Ectodermal cell (in vitro differentiated cells): Measurements from ENCODE around the gene MRPL28.
A peak's percentile ranks its signal among the peaks of the same experiment; 100 is the strongest.

Experiments used
- H3K27ac ChIP-seq: 2 replicates; pipeline ENCODE4 v1.7.0; 2013; ENCODE audit warnings: mild to moderate bottlenecking, low read depth, low read length; ENCODE audit not compliant: insufficient read depth, poor library complexity, severe bottlenecking
- H3K27me3 ChIP-seq: 2 replicates; pipeline ENCODE4 v1.7.0; 2013; ENCODE audit warnings: mild to moderate bottlenecking, low read length; ENCODE audit not compliant: insufficient read depth, control insufficient read depth, poor library complexity, severe bottlenecking
- H3K36me3 ChIP-seq: one replicate; pipeline ENCODE4 v1.7.0; 2013; ENCODE audit warnings: low read length; ENCODE audit not compliant: control insufficient read depth, insufficient read depth
- H3K4me1 ChIP-seq: one replicate; pipeline ENCODE4 v1.7.0; 2013; ENCODE audit warnings: low read length; ENCODE audit not compliant: control insufficient read depth, insufficient read depth
- H3K4me3 ChIP-seq: 2 replicates; pipeline ENCODE4 v1.7.0; 2013; ENCODE audit warnings: low read depth, low read length, control low read depth; ENCODE audit not compliant: insufficient read depth
- H3K9me3 ChIP-seq: 2 replicates; pipeline ENCODE4 v1.7.0; 2013; ENCODE audit warnings: mild to moderate bottlenecking, low read length, moderate library complexity; ENCODE audit not compliant: control insufficient read depth
- WGBS, 2 experiments: methylation state at CpG; one replicate each; pipeline ENCODE4 v1.1.7; 2013; ENCODE audit warnings: missing lambda C conversion rate in 2 of 2; 5-methylcytosine and 5-hydroxymethylcytosine counted together

The MRPL28 gene

DNA sequence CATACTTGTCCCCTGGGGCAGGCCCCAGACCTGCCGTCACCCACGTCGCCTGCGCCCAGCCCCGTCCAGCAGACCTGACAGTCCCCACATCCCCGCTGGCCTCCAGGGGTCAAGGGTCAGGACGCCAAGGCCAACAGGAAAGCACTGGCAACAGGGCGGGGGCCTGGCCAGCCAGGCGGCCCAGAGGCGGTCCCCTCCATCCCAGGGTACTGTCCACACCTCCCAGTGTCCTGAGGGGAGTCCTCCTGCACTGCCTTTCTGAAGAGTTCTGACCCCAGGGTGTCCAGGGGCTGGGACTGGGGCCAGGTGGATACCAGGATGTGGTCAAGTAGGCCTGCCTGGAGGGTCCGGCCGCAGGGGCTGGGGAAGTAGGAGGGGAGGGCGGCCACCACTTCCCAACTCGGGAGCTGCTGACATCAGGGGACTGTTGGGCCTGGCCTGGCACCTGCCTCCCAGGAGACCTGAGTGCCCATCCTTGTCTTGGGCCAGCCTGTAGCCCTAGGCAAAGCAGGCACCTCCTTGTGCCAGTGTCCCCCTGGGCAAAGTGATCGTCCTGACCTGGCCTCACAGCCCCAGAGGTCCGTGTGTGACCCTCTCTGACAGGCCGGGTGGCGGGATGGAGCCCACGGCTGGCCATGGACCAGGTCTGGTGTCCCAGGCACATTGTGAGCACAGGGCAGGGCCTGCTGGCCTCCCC lies 11.1 kb downstream of the MRPL28 start:
- no peak overlapping the region for H3K4me3 ChIP-seq
- H3K36me3 ChIP-seq: no peaks in the 10 kb centered on the region
- H3K27ac ChIP-seq: no peak overlapping the region
- H3K9me3 ChIP-seq: no peaks in the 10 kb centered on the region
- no peaks in the 10 kb centered on the region for H3K4me1 ChIP-seq
- no peaks in the 10 kb centered on the region for H3K27me3 ChIP-seq
- 91% methylated on average over 19 of the region's 19 CpGs for WGBS, 2 experiments

- no peaks in the 10 kb centered on the region for H3K27me3 ChIP-seq
- no peak overlapping the region for H3K27ac ChIP-seq
- H3K9me3 ChIP-seq: no peaks in the 10 kb centered on the region
- H3K36me3 ChIP-seq: no peaks in the 10 kb centered on the region
- H3K4me3 ChIP-seq: no peak overlapping the region
- WGBS, 2 experiments: 81 to 85% methylated on average over 12 of the region's 12 CpGs
- H3K4me1 ChIP-seq: no peaks in the 10 kb centered on the region
Observed at GRCh38 chr16:356741-357140, 13.6 kb downstream of the MRPL28 start.

DNA sequence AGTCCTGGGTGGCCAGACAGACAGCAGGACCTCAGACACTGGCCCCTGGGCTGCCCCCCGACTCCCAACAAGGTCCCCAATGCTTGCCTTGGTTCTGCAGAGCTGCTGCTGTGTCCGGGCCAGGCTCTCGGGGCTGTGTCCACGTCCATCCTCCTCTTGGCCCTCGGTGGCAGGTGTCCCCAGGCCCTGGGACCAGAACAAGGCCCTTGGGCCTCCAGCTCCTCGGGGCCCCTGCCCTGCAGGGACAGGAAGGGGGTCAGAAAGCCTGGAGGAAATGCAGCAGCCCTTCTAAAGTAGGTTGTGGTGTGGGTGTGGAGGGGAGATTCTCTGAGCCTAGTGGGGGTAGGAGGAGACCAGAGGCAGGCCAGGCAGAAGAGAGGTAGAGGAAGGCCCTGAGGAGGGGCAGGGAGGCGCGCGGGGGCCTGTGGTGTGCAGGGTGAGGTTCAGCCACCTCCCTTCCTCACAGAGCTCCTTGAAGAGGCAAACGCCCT lies 15.3 kb downstream of the MRPL28 start:
- whole genome bisulfite sequencing, 2 experiments: 93 to 95% methylated on average over 10 of the region's 10 CpGs
- Histone ChIP-seq H3K4me1 (no peaks in the 10 kb centered on the region), H3K36me3 (no peaks in the 10 kb centered on the region), H3K9me3 (no peaks in the 10 kb centered on the region), H3K4me3 (no peak overlapping the region), H3K27ac (no peak overlapping the region), H3K27me3 (no peaks in the 10 kb centered on the region)

DNA sequence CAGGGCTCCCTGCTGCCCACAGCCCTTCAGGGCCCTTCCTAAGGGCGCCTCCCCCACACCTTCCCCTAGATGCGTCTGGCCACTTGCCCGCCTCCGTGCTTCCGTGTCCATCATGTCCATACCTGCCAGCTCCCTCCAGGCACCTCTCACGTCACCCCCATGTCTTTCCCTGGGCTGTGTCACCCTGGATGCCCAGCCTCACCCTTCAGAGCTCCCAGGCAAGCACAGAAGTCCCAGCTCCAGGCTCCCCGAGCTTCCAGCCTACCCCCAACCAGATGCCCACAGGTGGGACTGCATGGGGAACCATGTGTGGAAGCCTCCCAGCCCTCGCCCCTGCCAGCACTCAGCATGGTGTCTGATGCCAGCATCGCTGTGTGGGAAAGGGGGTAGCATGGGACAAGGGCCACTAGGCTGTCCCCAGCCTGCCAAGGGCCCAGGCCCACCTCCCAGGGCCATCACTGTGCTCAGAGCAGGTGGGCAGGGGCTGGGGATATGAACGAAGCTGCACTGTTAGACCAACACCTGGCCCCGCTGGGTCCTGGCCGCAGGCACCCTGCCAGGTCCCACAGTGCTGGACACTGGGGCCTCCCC lies 16.0 kb downstream of the MRPL28 start:
- Histone ChIP-seq H3K27me3 (no peaks in the 10 kb centered on the region), H3K4me1 (no peaks in the 10 kb centered on the region), H3K36me3 (no peaks in the 10 kb centered on the region), H3K27ac (no peak overlapping the region), H3K9me3 (no peaks in the 10 kb centered on the region), H3K4me3 (no peak overlapping the region)
- 92 to 93% methylated on average over 12 of the region's 12 CpGs for WGBS, 2 experiments

DNA sequence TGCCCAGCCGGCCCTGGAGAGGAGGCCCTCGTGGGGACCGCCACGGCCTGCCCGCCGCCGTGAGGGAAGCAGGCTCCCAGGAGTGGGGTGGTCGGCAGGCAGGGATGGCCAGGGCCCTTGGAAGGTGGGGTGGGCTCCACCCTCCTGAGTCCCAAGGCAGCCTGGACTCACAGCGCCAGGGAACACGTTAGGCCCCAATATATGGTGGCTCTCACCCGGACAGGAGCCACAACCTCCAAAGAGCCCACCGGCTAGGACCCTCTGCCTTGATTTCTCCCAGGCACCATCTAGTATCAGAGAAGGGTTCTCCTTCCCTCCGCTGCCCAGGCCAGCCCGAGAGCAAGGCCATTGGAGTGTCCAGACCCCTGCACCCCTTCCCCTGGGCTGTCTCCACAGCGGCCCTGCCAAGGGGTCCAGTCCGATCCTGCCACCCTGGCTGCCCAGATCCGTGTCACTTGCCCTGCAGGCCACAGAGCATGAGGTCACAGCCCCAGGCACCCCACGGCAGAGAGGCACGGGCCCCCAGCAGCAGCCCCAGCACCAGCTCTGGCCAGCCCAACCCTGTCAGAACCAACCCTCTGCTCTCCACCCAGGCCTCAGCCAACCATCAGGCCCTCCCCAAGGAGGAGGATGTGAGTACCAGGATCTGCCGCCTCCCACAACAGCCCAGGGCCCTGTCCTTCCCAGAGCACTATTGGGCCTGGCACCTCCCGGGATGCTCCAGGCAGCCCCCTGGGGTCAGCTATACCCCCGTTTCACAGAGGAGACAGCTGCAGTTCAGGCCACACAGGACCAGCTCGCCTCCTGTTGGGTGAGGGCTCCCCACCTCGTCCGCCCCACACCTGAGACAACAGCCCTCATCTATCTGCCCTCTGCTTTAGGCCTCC lies 16.7 kb downstream of the MRPL28 start:
- WGBS, 2 experiments: 70 to 71% methylated on average over 25 of the region's 25 CpGs
- no peaks in the 10 kb centered on the region for H3K27me3 ChIP-seq
- no peaks in the 10 kb centered on the region for H3K4me1 ChIP-seq
- no peak overlapping the region for H3K27ac ChIP-seq
- H3K4me3 ChIP-seq: peak overlapping the region; percentile 30
- no peaks in the 10 kb centered on the region for H3K9me3 ChIP-seq
- H3K36me3 ChIP-seq: no peaks in the 10 kb centered on the region

GRCh38 chr16:352547-353403 lies 17.6 kb downstream of the MRPL28 start, which contains the start of gene AXIN1:
TSS of gene AXIN1 (minus strand) at chr16:352723. CDS start at chr16:347025, 5,698 bp downstream.
- 1% methylated on average over 113 of the region's 113 CpGs for WGBS, 2 experiments
- Histone ChIP-seq H3K27ac (no peak within 1 kb of the TSS), H3K36me3 (no peaks in the 10 kb centered on the region), H3K4me1 (no peaks in the 10 kb centered on the region), H3K27me3 (no peaks in the 10 kb centered on the region), H3K4me3 (peak within 1 kb of the TSS; percentile 70), H3K9me3 (no peaks in the 10 kb centered on the region)

DNA sequence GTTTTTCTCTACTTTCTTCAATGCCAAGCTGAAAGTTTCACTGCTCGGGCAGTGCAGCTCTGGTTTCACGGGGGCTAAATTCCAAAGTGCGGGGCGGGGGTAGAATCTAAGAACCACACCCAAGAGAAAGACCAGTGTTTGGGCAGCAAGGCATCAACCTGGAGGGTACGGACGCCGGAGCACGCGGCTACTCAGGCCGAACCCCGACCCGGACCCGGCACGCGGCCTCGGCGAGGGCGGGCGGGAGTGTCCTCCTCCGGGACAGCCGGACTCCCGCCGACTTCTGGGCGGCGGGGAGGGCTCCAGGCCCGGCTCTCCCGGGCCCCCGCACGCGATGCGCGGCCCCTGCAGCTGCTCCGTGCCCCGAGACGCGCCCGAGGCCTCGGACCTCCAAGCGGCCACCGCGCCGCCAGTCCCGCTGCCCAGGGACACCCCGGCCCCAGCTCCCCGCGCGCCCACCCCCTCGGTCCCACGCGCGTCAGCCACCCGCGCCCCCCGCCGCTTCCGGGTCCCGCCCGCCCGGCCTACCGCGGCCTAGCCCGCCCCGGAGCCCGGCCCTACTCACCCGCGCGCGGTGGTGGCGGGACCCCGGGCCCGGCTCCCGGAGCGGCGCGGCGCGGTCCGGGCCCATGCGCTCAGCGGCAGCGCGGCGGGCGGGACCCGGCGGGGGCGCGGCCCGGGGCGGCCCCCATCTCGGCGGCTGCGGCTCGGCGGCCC lies 18.4 kb downstream of the MRPL28 start:
- Histone ChIP-seq H3K4me3 (peak overlapping the region; percentile 70), H3K9me3 (no peaks in the 10 kb centered on the region), H3K36me3 (no peaks in the 10 kb centered on the region), H3K4me1 (no peaks in the 10 kb centered on the region), H3K27ac (no peak overlapping the region), H3K27me3 (no peaks in the 10 kb centered on the region)
- 0% methylated on average over 95 of the region's 95 CpGs for WGBS, 2 experiments

DNA sequence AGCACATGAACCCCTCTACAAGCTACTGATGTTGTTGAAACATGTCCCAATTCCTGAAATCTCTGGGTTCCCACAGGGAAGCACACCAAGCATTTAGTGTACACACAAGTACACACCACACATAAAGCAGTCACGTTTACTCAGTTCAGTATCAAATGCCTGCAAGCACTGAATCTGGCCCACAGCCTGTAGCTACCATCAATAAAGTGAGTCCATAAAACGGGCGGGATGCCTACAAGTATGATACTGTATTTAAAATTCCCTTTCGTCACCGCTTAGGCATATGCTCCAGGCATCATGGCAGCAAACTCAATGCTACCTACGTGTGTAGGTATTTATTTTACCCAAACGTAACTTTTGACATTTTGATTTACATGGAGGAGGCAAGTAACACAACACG lies 20.1 kb downstream of the MRPL28 start:
- no peaks in the 10 kb centered on the region for H3K9me3 ChIP-seq
- WGBS, 2 experiments: 86% methylated on average over 8 of the region's 8 CpGs
- H3K36me3 ChIP-seq: peaks cover 5% of the 10 kb centered on the region
- H3K4me1 ChIP-seq: no peaks in the 10 kb centered on the region
- H3K27ac ChIP-seq: no peak overlapping the region
- no peaks in the 10 kb centered on the region for H3K27me3 ChIP-seq
- H3K4me3 ChIP-seq: no peak overlapping the region

GRCh38 chr16:349211-349610 lies 21.1 kb downstream of the MRPL28 start:
- H3K9me3 ChIP-seq: no peaks in the 10 kb centered on the region
- H3K36me3 ChIP-seq: peaks cover 7% of the 10 kb centered on the region
- H3K4me3 ChIP-seq: no peak overlapping the region
- no peak overlapping the region for H3K27ac ChIP-seq
- no peaks in the 10 kb centered on the region for H3K27me3 ChIP-seq
- 93 to 94% methylated on average over 7 of the region's 7 CpGs for WGBS, 2 experiments
- no peaks in the 10 kb centered on the region for H3K4me1 ChIP-seq
